H9 (cell line): ENCODE measurements around the gene FEZF1. TPM values are rescaled to one million over a fixed set of nuclear protein-coding genes. Genes with fewer than 3 reads are reported as not detected.

Experiments
- DNase-seq: peaks from one replicate; pipeline ENCODE4 v3.0.0-alpha.2; 2017
- H2AFZ ChIP-seq: one replicate; pipeline ENCODE4 v1.6.1; 2013; ENCODE audit warnings: mild to moderate bottlenecking, low read length, control low read depth, moderate library complexity
- H2AK5ac ChIP-seq: 2 replicates; pipeline ENCODE4 v1.6.1; 2013; ENCODE audit warnings: low read length, control low read depth, mixed read lengths; ENCODE audit not compliant: insufficient read length
- H2BK120ac ChIP-seq: one replicate; pipeline ENCODE4 v1.6.1; 2013; ENCODE audit warnings: low read depth, mild to moderate bottlenecking, low read length, control low read depth, inconsistent platforms; ENCODE audit not compliant: poor library complexity, severe bottlenecking
- H2BK12ac ChIP-seq: 2 replicates; pipeline ENCODE4 v1.6.1; 2013; ENCODE audit warnings: low read length, control low read depth, mixed read lengths, low read depth; ENCODE audit not compliant: insufficient read length
- H2BK15ac ChIP-seq: 2 replicates; pipeline ENCODE4 v1.6.1; 2013; ENCODE audit warnings: low read depth, low read length, control low read depth
- H2BK20ac ChIP-seq: one replicate; pipeline ENCODE4 v1.6.1; 2013; ENCODE audit warnings: low read depth, mild to moderate bottlenecking, low read length, control low read depth, inconsistent platforms; ENCODE audit not compliant: poor library complexity, severe bottlenecking
- H2BK5ac ChIP-seq: 2 replicates; pipeline ENCODE4 v1.6.1; 2013; ENCODE audit warnings: low read length, control low read depth, mixed read lengths; ENCODE audit not compliant: insufficient read length
- H3K14ac ChIP-seq: 2 replicates; pipeline ENCODE4 v1.6.1; 2013; ENCODE audit warnings: low read length, control low read depth; ENCODE audit not compliant: insufficient read depth
- H3K18ac ChIP-seq: 2 replicates; pipeline ENCODE4 v1.6.1; 2013; ENCODE audit warnings: low read depth, mild to moderate bottlenecking, mixed read lengths, low read length, control low read depth; ENCODE audit not compliant: insufficient read length
- H3K23ac ChIP-seq: 2 replicates; pipeline ENCODE4 v1.6.1; 2013; ENCODE audit warnings: low read length, control low read depth, mixed read lengths, low read depth; ENCODE audit not compliant: insufficient read length
- H3K23me2 ChIP-seq: 2 replicates; pipeline ENCODE4 v1.6.1; 2013; ENCODE audit warnings: low read depth, mild to moderate bottlenecking, mixed read lengths, low read length, control low read depth; ENCODE audit not compliant: insufficient read length, poor library complexity, severe bottlenecking
- H3K27ac ChIP-seq: 2 replicates; pipeline ENCODE4 v1.5.1; 2013; ENCODE audit warnings: low read length, control low read depth, mixed read lengths, low read depth; ENCODE audit not compliant: insufficient read length
- H3K27me3 ChIP-seq: 2 replicates; pipeline ENCODE4 v1.6.1; 2013; ENCODE audit warnings: low read length, control low read depth, inconsistent platforms; ENCODE audit not compliant: insufficient read depth
- H3K4ac ChIP-seq: 2 replicates; pipeline ENCODE4 v1.6.1; 2013; ENCODE audit warnings: low read depth, mild to moderate bottlenecking, control low read depth, inconsistent platforms, low read length, moderate library complexity
- H3K4me1 ChIP-seq: 2 replicates; pipeline ENCODE4 v1.6.1; 2013; ENCODE audit warnings: low read length, control low read depth, inconsistent platforms; ENCODE audit not compliant: insufficient read depth
- H3K4me2 ChIP-seq: 2 replicates; pipeline ENCODE4 v1.6.1; 2013; ENCODE audit warnings: low read length, control low read depth, mixed read lengths; ENCODE audit not compliant: insufficient read length, insufficient read depth
- H3K56ac ChIP-seq: 2 replicates; pipeline ENCODE4 v1.6.1; 2013; ENCODE audit warnings: low read depth, mild to moderate bottlenecking, mixed read lengths, low read length, control low read depth; ENCODE audit not compliant: insufficient read length
- H3K79me1 ChIP-seq: 2 replicates; pipeline ENCODE4 v1.6.1; 2013; ENCODE audit warnings: low read depth, mild to moderate bottlenecking, moderate library complexity, low read length, control low read depth, inconsistent platforms; ENCODE audit not compliant: insufficient read depth, poor library complexity, severe bottlenecking
- H3K79me2 ChIP-seq: 2 replicates; pipeline ENCODE4 v1.6.1; 2013; ENCODE audit warnings: low read length, control low read depth, inconsistent platforms; ENCODE audit not compliant: insufficient read depth
- H3K9ac ChIP-seq: 2 replicates; pipeline ENCODE4 v1.6.1; 2013; ENCODE audit warnings: low read length, control low read depth, mixed read lengths; ENCODE audit not compliant: insufficient read length; ENCODE audit errors: extremely low read depth
- H3K9me3 ChIP-seq: one replicate; pipeline ENCODE4 v1.6.1; 2013; ENCODE audit warnings: low read depth, low read length, inconsistent platforms; ENCODE audit not compliant: control insufficient read depth
- H3T11ph ChIP-seq: one replicate; pipeline ENCODE4 v1.6.1; 2013; ENCODE audit warnings: mild to moderate bottlenecking, low read length, control low read depth, inconsistent platforms
- H4K20me1 ChIP-seq: one replicate; pipeline ENCODE4 v1.6.1; 2013; ENCODE audit not compliant: control insufficient read depth, insufficient read length, insufficient read depth
- H4K5ac ChIP-seq: 2 replicates; pipeline ENCODE4 v1.6.1; 2013; ENCODE audit warnings: low read depth, mild to moderate bottlenecking, mixed read lengths, low read length, control low read depth; ENCODE audit not compliant: insufficient read length
- H4K8ac ChIP-seq: replicated peaks from 2 replicates; pipeline ENCODE4 v1.6.1; 2013; ENCODE audit warnings: low read length, control low read depth, mixed read lengths, low read depth; ENCODE audit not compliant: insufficient read length
- H4K91ac ChIP-seq: 2 replicates; pipeline ENCODE4 v1.6.1; 2013; ENCODE audit warnings: low read depth, mild to moderate bottlenecking, moderate library complexity, mixed read lengths, low read length, control low read depth; ENCODE audit not compliant: insufficient read length
- H3K27ac Mint-ChIP-seq, 3 experiments: 2 replicates in 2 of 3; 3 replicates in 1 of 3; pipeline ENCODE4 v1.8.0; 2020 to 2021; ENCODE audit warnings: mixed read lengths in 3 of 3, mild to moderate bottlenecking in 1 of 3, moderate library complexity in 1 of 3
- H3K27me3 Mint-ChIP-seq: 2 replicates; pipeline ENCODE4 v1.8.0; 2021; ENCODE audit warnings: low read depth, mild to moderate bottlenecking, moderate library complexity, mixed read lengths
- H3K36me3 Mint-ChIP-seq, 3 experiments: 2 replicates in 2 of 3; 3 replicates in 1 of 3; pipeline ENCODE4 v1.8.0; 2020 to 2021; ENCODE audit warnings: low read depth in 3 of 3, mixed read lengths in 3 of 3; ENCODE audit not compliant: insufficient read depth in 1 of 3
- H3K4me1 Mint-ChIP-seq, 2 experiments: 2 replicates each; pipeline ENCODE4 v1.8.0; 2020; ENCODE audit warnings: mixed read lengths in 2 of 2
- H3K4me3 Mint-ChIP-seq, 2 experiments: 2 replicates in 1 of 2; 3 replicates in 1 of 2; pipeline ENCODE4 v1.8.0; 2020 to 2021; ENCODE audit warnings: mild to moderate bottlenecking in 2 of 2, mixed read lengths in 2 of 2, moderate library complexity in 1 of 2
- H3K9me3 Mint-ChIP-seq, 2 experiments: 2 replicates in 1 of 2; 3 replicates in 1 of 2; pipeline ENCODE4 v1.8.0; 2020; ENCODE audit warnings: mild to moderate bottlenecking in 2 of 2, mixed read lengths in 2 of 2, moderate library complexity in 1 of 2
- WGBS: extraction: QIAGEN DNeasy Blood & Tissue Kit; methylation state at CpG from one replicate; pipeline ENCODE4 v1.1.7; 2013; ENCODE audit warnings: missing lambda C conversion rate, low lambda C conversion rate, mixed read lengths; ENCODE audit not compliant: insufficient read length; ENCODE audit errors: extremely low coverage; 5-methylcytosine and 5-hydroxymethylcytosine counted together
- total RNA-seq: library from RNA; stranded (reverse); gene quantifications from 2 replicates; pipeline ENCODE4 v1.2.1, GENCODE V29; 2021
- TF ChIP-seq, protein P1 (sequence below): fragments of 200-600 bp; sonication (generic); conservative IDR thresholded peaks from 3 replicates; pipeline ENCODE4 v1.8.0; 2021; ENCODE audit warnings: antibody characterized with exemption, mild to moderate bottlenecking

FEZF1 gene
- total RNA-seq, 1 experiment from 2014 or later: 37.8 TPM

DNA sequence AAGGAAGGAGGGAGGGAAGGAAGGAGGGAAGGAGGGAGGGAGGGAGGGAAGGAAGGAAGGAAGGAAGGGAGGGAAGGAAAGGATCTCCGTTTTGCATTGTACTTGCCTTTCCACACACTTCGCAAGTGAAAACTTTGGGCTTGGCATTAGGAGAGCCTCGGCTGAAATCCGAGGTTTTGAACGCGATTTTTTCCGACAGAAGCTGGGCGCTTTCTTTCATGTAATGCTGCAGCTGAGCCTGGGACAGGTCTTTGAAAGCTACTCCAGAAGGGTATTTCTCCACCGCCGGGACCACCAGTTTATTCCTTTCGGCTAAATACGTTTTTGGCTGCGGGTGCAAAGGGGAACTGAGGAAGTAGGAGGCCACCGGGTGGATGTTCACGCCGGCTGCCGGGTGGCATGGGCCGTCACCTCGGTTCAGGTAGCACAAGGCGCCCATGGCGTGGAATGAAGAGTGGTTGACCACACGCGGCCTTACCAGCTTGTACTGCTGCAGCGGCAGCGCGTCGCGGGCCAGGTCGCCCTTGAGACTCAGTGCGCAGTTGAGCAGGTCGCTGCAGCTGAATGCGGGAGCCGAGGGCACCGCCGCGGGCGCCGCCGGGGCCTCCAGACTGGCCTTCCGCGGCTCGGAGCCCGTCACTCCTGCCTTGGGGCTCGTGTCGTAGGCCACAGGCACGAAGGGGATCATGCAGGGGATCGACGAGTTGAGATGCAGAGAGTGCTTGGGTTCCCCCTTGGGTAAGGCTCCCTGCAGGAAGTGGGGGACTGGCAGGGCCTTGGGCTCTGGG is 825 bp downstream of the FEZF1 start:
- Histone ChIP-seq H2BK20ac (no peak overlapping the region), H2BK120ac (no peak overlapping the region), H3K79me2 (no peaks in the 10 kb centered on the region), H3K9me3 (no peaks in the 10 kb centered on the region), H4K5ac (no peak overlapping the region), H3K9ac (no peak overlapping the region), H3K27me3 (peaks cover 40% of the 10 kb centered on the region; the same call in 1 of the 2 replicates), H3K4me2 (peak overlapping the region; percentile 71), H2BK5ac (no peak overlapping the region), H2BK12ac (no peak overlapping the region), H3K23me2 (peaks cover 53% of the 10 kb centered on the region), H3T11ph (no peak overlapping the region), H4K8ac (no peak overlapping the region), H2AK5ac (no peak overlapping the region), H3K27ac (no peak overlapping the region), H4K91ac (no peak overlapping the region), H3K23ac (no peak overlapping the region), H3K56ac (no peak overlapping the region), H3K14ac (no peak overlapping the region; the same call in 1 of the 2 replicates), H3K4me1 (peaks cover 4% of the 10 kb centered on the region; the same call in 1 of the 2 replicates), H2BK15ac (no peak overlapping the region), H3K18ac (no peak overlapping the region), H3K79me1 (no peaks in the 10 kb centered on the region), H2AFZ (no peak overlapping the region), H4K20me1 (no peaks in the 10 kb centered on the region), H3K4ac (no peak overlapping the region)
- H3K27ac Mint-ChIP-seq: peak overlapping the region in 1 of 3 experiments; percentile 37; a peak in 1 of 7 replicates
- no peaks in the 10 kb centered on the region for H3K9me3 Mint-ChIP-seq
- peaks cover 54 to 71% of the 10 kb centered on the region in 2 experiments for H3K4me1 Mint-ChIP-seq
- no CpG with 5 or more reads among the region's 48 CpGs for WGBS
- H3K4me3 Mint-ChIP-seq: peak overlapping the region; percentile 85 to 93
- peaks cover 100% of the 10 kb centered on the region for H3K27me3 Mint-ChIP-seq
- TF ChIP-seq, protein P1, sequence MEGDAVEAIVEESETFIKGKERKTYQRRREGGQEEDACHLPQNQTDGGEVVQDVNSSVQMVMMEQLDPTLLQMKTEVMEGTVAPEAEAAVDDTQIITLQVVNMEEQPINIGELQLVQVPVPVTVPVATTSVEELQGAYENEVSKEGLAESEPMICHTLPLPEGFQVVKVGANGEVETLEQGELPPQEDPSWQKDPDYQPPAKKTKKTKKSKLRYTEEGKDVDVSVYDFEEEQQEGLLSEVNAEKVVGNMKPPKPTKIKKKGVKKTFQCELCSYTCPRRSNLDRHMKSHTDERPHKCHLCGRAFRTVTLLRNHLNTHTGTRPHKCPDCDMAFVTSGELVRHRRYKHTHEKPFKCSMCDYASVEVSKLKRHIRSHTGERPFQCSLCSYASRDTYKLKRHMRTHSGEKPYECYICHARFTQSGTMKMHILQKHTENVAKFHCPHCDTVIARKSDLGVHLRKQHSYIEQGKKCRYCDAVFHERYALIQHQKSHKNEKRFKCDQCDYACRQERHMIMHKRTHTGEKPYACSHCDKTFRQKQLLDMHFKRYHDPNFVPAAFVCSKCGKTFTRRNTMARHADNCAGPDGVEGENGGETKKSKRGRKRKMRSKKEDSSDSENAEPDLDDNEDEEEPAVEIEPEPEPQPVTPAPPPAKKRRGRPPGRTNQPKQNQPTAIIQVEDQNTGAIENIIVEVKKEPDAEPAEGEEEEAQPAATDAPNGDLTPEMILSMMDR: no peak
- DNase-seq: peak; percentile 56
- H3K36me3 Mint-ChIP-seq: peaks cover 19 to 71% (median 32%) of the 10 kb centered on the region in 3 experiments
